Endothelial cell of umbilical vein (primary cell): Measurements from ENCODE around the gene AGK. TPM values are rescaled to one million over a fixed set of nuclear protein-coding genes. Genes with fewer than 3 reads are reported as not detected.

ENCODE experiments used
- BruUV-seq: library from RNA; stranded (reverse); fragments of 400-500 nt; replicated peaks from 2 replicates; lab custom pipeline; 2021; lab: Mats Ljungman, UMichigan
- CTCF ChIA-PET: fragments of 300-600, 350-600 bp; sonication (Branson Sonifier 250); formaldehyde crosslinking; loops from one replicate; lab custom pipeline; 2021; ENCODE audit warnings: antibody characterized with exemption, inconsistent platforms; lab: Charles Lee
- POLR2A ChIA-PET: fragments of 300-600, 350-600 bp; sonication (Branson Sonifier 250); formaldehyde crosslinking; loops from one replicate; lab custom pipeline; 2021; ENCODE audit warnings: antibody characterized with exemption, inconsistent platforms; lab: Charles Lee
- DNase-seq: peaks from one replicate; pipeline ENCODE4 v3.0.0-alpha.2; 2011; ENCODE audit warnings: low read depth, low spot score
- FAIRE-seq: peaks from 2 replicates; lab custom pipeline; 2011; peaks lifted over from hg19 to GRCh38; lab: Jason Lieb, UNC
- H2AFZ ChIP-seq: 2 replicates; pipeline ENCODE4 v1.6.0; 2012; ENCODE audit warnings: low read depth, low read length, control low read depth, inconsistent platforms
- H3K27ac ChIP-seq: 2 replicates; pipeline ENCODE4 v1.5.1; 2011; ENCODE audit warnings: low read depth, mild to moderate bottlenecking, control low read depth, low read length, moderate library complexity; ENCODE audit not compliant: insufficient read depth
- H3K27me3 ChIP-seq, 2 experiments: 2 replicates each; pipeline versions ENCODE4 v1.6.0 to v1.6.1; 2011; ENCODE audit warnings: low read length in 2 of 2, mixed read lengths in 1 of 2; ENCODE audit not compliant: control insufficient read depth in 2 of 2, insufficient read depth in 2 of 2
- H3K36me3 ChIP-seq, 2 experiments: 2 replicates in 1 of 2; 3 replicates in 1 of 2; pipeline ENCODE4 v1.5.1; 2011; ENCODE audit warnings: low read length in 2 of 2, mild to moderate bottlenecking in 1 of 2, moderate library complexity in 1 of 2; ENCODE audit not compliant: control insufficient read depth in 2 of 2, insufficient read depth in 2 of 2; ENCODE audit errors: extremely low read depth in 1 of 2
- H3K4me1 ChIP-seq: 3 replicates; pipeline ENCODE4 v1.5.1; 2011; ENCODE audit warnings: mild to moderate bottlenecking, low read length; ENCODE audit not compliant: control insufficient read depth, insufficient read depth; ENCODE audit errors: extremely low read depth
- H3K4me2 ChIP-seq: 2 replicates; pipeline ENCODE4 v1.6.1; 2011; ENCODE audit warnings: low read length, control low read depth, mixed read lengths; ENCODE audit not compliant: insufficient read depth
- H3K4me3 ChIP-seq, 3 experiments: fragments of 200-600 bp in 1 of 3; sonication (generic), shearing (Covaris generic) in 1 of 3; replicated peaks in 1 of 3; 2 replicates each; pipeline ENCODE4 v1.5.1; 2011 to 2016; ENCODE audit warnings: control low read depth in 3 of 3, low read length in 3 of 3, mild to moderate bottlenecking in 2 of 3, inconsistent platforms in 1 of 3, low read depth in 1 of 3, moderate library complexity in 1 of 3; ENCODE audit not compliant: insufficient read depth in 1 of 3
- H3K79me2 ChIP-seq: 2 replicates; pipeline ENCODE4 v1.6.0; 2012; ENCODE audit warnings: low read length, inconsistent platforms; ENCODE audit not compliant: control insufficient read depth, insufficient read depth
- H3K9ac ChIP-seq: replicated peaks from 2 replicates; pipeline ENCODE3; 2011; ENCODE audit warnings: low read length, control low read depth; ENCODE audit not compliant: insufficient read depth; ENCODE audit errors: extremely low read depth
- H3K9me1 ChIP-seq: replicated peaks from 3 replicates; pipeline ENCODE4 v1.6.0; 2011; ENCODE audit warnings: mild to moderate bottlenecking, low read length; ENCODE audit not compliant: control insufficient read depth, insufficient read depth; ENCODE audit errors: extremely low read depth
- H3K9me3 ChIP-seq: replicated peaks from 2 replicates; pipeline ENCODE4 v1.5.1; 2012; ENCODE audit warnings: low read length, inconsistent platforms; ENCODE audit not compliant: control insufficient read depth, insufficient read depth
- H4K20me1 ChIP-seq: replicated peaks from 2 replicates; pipeline ENCODE3; 2011; ENCODE audit warnings: mild to moderate bottlenecking, low read length; ENCODE audit not compliant: control insufficient read depth, insufficient read depth; ENCODE audit errors: extremely low read depth
- EZH2 ChIP-seq: IDR thresholded peaks from 2 replicates; pipeline ENCODE4 v1.6.1; 2012; ENCODE audit warnings: borderline replicate concordance, low read depth, mild to moderate bottlenecking, moderate library complexity, low read length, inconsistent platforms; ENCODE audit not compliant: severe bottlenecking
- FOS ChIP-seq: IDR thresholded peaks from 2 replicates; pipeline ENCODE4 v1.6.1; 2011; ENCODE audit warnings: mild to moderate bottlenecking, low read length, moderate library complexity, borderline replicate concordance; ENCODE audit not compliant: insufficient read depth
- GATA2 ChIP-seq: IDR thresholded peaks from 2 replicates; pipeline ENCODE4 v1.7.0; 2011; ENCODE audit warnings: low read depth, mild to moderate bottlenecking, moderate library complexity, mixed read lengths, low read length; ENCODE audit not compliant: insufficient read length, insufficient read depth
- JUN ChIP-seq: IDR thresholded peaks from 2 replicates; pipeline ENCODE4 v1.6.1; 2011; ENCODE audit warnings: borderline replicate concordance, low read depth; ENCODE audit not compliant: insufficient read length, insufficient read depth
- MAX ChIP-seq: IDR thresholded peaks from 2 replicates; pipeline ENCODE4 v1.6.1; 2011; ENCODE audit not compliant: insufficient read depth, insufficient read length
- MYC ChIP-seq: IDR thresholded peaks from one replicate; pipeline ENCODE4 v1.6.1; 2011; ENCODE audit warnings: mild to moderate bottlenecking, low read depth, low read length
- POLR2A ChIP-seq: IDR thresholded peaks from 2 replicates; pipeline ENCODE4 v1.6.1; 2012; ENCODE audit warnings: low read depth, mild to moderate bottlenecking, control low read depth, low read length
- POLR2AphosphoS5 ChIP-seq: IDR thresholded peaks from 2 replicates; pipeline ENCODE4 v1.6.1; 2012; ENCODE audit warnings: low read depth, mild to moderate bottlenecking, control low read depth, low read length, moderate library complexity; ENCODE audit not compliant: insufficient read depth
- dilution Hi-C: fragments of 300-500 bp; cut with MboI; formaldehyde crosslinking; loops from one replicate; pipeline ENCODE4 v1.15.0; 2019; ENCODE audit warnings: low sequenced_read_pairs; ENCODE audit not compliant: extremely low pct_ligation_motif_present
- intact Hi-C: fragments of 100-400 bp; cut with micrococcal nuclease; formaldehyde crosslinking; loops from one replicate; pipeline ENCODE4 v1.10.0; 2022
- polyA plus RNA-seq, 4 experiments: library from polyadenylated mRNA; depleted of rRNA in 3 of 4; stranded (reverse) in 3 of 4; unstranded in 1 of 4; fragments of >200 nt; gene quantifications; 2 replicates each; pipeline versions ENCODE4 v1.2.1 to v1.2.3, GENCODE V29; 2011 to 2012; ENCODE audit warnings: missing spikeins in 1 of 4
- total RNA-seq: library from RNA; stranded (reverse); gene quantifications from 2 replicates; pipeline ENCODE4 v1.2.3, GENCODE V29; 2021
- TF ChIP-seq, protein P1 (sequence below), 2 donors: IDR thresholded peaks; 1 replicate in 1 of 2; 2 replicates in 1 of 2; pipeline ENCODE4 v1.5.1; 2011; ENCODE audit warnings: low read length in 2 of 2, mild to moderate bottlenecking in 2 of 2, moderate library complexity in 2 of 2, control low read depth in 1 of 2, inconsistent platforms in 1 of 2, low read depth in 1 of 2; ENCODE audit not compliant: insufficient read depth in 1 of 2; ENCODE audit errors: extremely low read depth in 1 of 2

Gene AGK
- total and polyA plus RNA-seq, 2 donors (not counting 3 experiments of a cell fraction or from before 2014, with no cell fraction given), result 23.6 to 34.3 TPM

GRCh38 chr7:141513720-141514119, 37.5 kb upstream of the AGK start:
- no peak for FAIRE-seq

More at GRCh38 chr7:141513720-141514119, 37.5 kb upstream of the AGK start:
- BruUV-seq, result no TSS peak
- intact Hi-C loops, result no loop called here
- TF ChIP-seq MYC (no peak), JUN (no peak), GATA2 (no peak), FOS (no peak), MAX (no peak), POLR2AphosphoS5 (no peak), EZH2 (no peak), POLR2A (no peak)
- TF ChIP-seq, protein P1, sequence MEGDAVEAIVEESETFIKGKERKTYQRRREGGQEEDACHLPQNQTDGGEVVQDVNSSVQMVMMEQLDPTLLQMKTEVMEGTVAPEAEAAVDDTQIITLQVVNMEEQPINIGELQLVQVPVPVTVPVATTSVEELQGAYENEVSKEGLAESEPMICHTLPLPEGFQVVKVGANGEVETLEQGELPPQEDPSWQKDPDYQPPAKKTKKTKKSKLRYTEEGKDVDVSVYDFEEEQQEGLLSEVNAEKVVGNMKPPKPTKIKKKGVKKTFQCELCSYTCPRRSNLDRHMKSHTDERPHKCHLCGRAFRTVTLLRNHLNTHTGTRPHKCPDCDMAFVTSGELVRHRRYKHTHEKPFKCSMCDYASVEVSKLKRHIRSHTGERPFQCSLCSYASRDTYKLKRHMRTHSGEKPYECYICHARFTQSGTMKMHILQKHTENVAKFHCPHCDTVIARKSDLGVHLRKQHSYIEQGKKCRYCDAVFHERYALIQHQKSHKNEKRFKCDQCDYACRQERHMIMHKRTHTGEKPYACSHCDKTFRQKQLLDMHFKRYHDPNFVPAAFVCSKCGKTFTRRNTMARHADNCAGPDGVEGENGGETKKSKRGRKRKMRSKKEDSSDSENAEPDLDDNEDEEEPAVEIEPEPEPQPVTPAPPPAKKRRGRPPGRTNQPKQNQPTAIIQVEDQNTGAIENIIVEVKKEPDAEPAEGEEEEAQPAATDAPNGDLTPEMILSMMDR (IDR thresholded peaks at IDR 0.05; ENCODE audit: extremely low read depth in 1 of 2, insufficient read depth in 1 of 2, low read depth in 1 of 2, low read length in 2 of 2), result no peak
- H3K27me3 ChIP-seq, result peaks cover 1 to 5% of the 10 kb centered on the region in 2 experiments
- H3K9ac ChIP-seq, result no peak overlapping the region
- no peak overlapping the region for H3K4me3 ChIP-seq
- ChIA-PET CTCF (no interaction called here), POLR2A (no interaction called here)
- H3K9me1 ChIP-seq, result no peaks in the 10 kb centered on the region
- dilution Hi-C loops, result no loop called here
- no peak overlapping the region for H2AFZ ChIP-seq
- H3K36me3 ChIP-seq, result no peaks in the 10 kb centered on the region
- H4K20me1 ChIP-seq, result no peaks in the 10 kb centered on the region
- H3K27ac ChIP-seq, result no peak overlapping the region
- DNase-seq, result no peak
- H3K4me2 ChIP-seq, result no peak overlapping the region
- H3K79me2 ChIP-seq, result no peaks in the 10 kb centered on the region
- no peaks in the 10 kb centered on the region for H3K9me3 ChIP-seq
- no peaks in the 10 kb centered on the region for H3K4me1 ChIP-seq
